ENCODE data around the gene ZRANB3. TPM values are rescaled to one million over a fixed set of nuclear protein-coding genes. Genes with fewer than 3 reads are reported as not detected.

The ZRANB3 gene
- total and polyA plus RNA-seq, 10 of the 15 experiments (the other 5 are each of a cell fraction or from before 2014, with no cell fraction given), result 5.6 to 11.4 (median 9.9) TPM

DNA sequence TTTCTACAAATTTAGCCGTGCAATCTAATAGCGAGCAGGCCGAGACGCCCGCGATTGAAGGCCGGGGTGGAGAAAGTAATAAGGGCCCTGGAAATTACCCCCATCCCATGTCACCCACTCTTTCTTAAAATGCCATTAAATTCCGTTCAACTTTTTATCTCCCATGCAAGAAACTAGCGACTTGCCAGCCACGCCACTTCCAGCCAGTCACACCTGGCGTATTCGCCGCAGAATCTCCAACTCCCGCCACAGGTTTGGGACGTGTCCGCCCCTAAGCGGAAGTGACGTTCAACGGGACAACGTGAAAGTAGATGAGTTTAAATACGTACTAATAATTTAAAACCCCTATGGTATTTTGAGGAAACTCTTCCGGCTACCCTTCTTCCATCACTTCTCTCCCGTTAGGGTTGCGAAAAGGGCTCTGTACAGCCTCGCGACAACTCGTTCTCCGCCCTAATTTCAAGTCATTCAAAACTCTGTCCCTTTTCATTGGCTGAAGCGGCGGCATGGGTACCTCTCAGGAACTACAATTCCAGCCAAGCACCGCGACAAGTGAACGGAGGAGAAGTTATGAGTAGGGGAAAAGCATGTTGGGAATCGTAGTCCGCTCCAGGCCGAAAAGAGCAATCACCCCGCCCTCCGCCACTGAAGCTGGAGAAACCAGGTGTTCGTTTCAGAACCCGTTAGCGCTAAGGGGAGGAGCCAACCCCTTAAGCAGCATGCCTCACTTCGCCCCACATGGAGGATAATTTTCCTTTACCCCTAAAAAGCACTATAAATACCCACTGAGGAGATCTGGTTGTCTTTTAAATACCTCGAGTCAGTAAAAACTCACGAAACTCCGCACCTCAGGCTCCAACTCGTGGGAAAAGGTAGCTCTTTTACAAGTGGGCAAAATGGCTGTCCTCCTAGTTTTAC lies at the start of gene ZRANB3 (continued):
- TF ChIP-seq CREM (IDR thresholded peaks at IDR 0.05; ENCODE audit: low read depth), result peak; percentile 86

DNA sequence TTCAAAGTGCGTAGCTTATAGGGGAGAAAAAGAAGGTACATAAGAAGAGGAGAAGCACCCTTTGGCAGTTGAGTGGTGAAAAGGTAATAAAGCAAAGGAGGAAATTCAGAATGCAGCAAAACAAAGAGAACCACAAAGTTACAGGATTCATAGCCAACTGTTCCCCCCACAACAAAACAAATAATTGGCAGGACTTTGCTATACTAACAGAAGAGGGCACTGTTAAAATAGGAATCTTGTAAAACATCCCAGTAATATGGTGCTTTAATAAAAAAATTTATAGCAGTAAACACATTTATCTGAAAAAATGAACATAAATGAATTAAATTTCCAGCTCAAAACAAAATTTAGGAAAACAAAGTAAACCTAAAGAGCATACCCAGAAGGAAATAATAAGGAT lies 42.6 kb upstream of the ZRANB3 start:
- FAIRE-seq (no peak), ATAC-seq (no peak)

More for the DNA sequence above, 42.6 kb upstream of the ZRANB3 start:
- RAD21 ChIA-PET (ENCODE audit: unreplicated experiment), result interaction anchor here (1.7 kb wide), 1 partner anchor 137 kb away, joined by 4 read pairs; no protein-coding TSS in a partner anchor
- Histone ChIP-seq H3K36me3 (ENCODE audit: control insufficient read depth in 2 of 2, insufficient read depth in 2 of 2, low read length in 1 of 2) (peaks cover 1 to 7% of the 10 kb centered on the region in 2 experiments; a peak in 2 of 4 replicates), H2AFZ (ENCODE audit: control insufficient read depth, low read depth, low read length) (no peak overlapping the region), H3K4me3 (no peak overlapping the region), H4K20me1 (ENCODE audit: control insufficient read depth, insufficient read depth) (no peaks in the 10 kb centered on the region), H3K27me3 (replicated peaks in 1 of 2; ENCODE audit: control insufficient read depth in 2 of 2, insufficient read depth in 2 of 2, low read length in 1 of 2) (no peaks in the 10 kb centered on the region), H3K9me3 (replicated peaks; ENCODE audit: control insufficient read depth, insufficient read depth, low read length) (no peaks in the 10 kb centered on the region; the same call in 2 of the 3 replicates), H3K4me2 (ENCODE audit: control insufficient read depth, insufficient read depth) (no peak overlapping the region), H3K79me2 (ENCODE audit: control insufficient read depth, insufficient read depth, low read length) (no peaks in the 10 kb centered on the region; the same call in none of the 2 replicates), H3K4me1 (ENCODE audit: control insufficient read depth, insufficient read depth, low read length) (no peaks in the 10 kb centered on the region), H3K9ac (ENCODE audit: control insufficient read depth, insufficient read depth, low read length) (no peak overlapping the region), H3K27ac (ENCODE audit: control insufficient read depth, insufficient read depth) (no peak overlapping the region)
- TF ChIP-seq MAX (IDR thresholded peaks at IDR 0.05; ENCODE audit: low read depth, low read length), result no peak
- CTCF ChIA-PET, result interaction anchor here (0.6 to 2.1 kb wide), 5 partner anchors 11 to 470 kb away, joined by 3 to 9 read pairs (median 4); no protein-coding TSS in a partner anchor
- in situ Hi-C loops (cut with MboI), result no loop called here
- POLR2A ChIA-PET, result interaction anchor here (0.5 to 0.6 kb wide), 2 partner anchors 186 to 416 kb away, joined by 3 to 6 read pairs; no protein-coding TSS in a partner anchor
- intact Hi-C loops (cut with micrococcal nuclease; ENCODE audit: unreplicated experiment), result loop anchor here (10.0 kb wide), 1 partner anchor 141 kb away; no protein-coding TSS in a partner anchor
- SMC1A ChIA-PET (ENCODE audit: uncharacterized antibody, unreplicated experiment), result interaction anchor here (1.0 to 1.9 kb wide), 7 partner anchors 10 to 569 kb away, joined by 3 to 8 read pairs (median 3); no protein-coding TSS in a partner anchor
- DNase-seq (ENCODE audit: low read depth, low spot score), result no peak
- WGBS (ENCODE audit: insufficient coverage, insufficient replicate concordance, low lambda C conversion rate, missing lambda C conversion rate), result 100% methylated on average over 1 of the region's 1 CpG
- BruUV-seq (replicated peaks), result no TSS peak

All from GM12878 (cell line).